ENCODE measurements around the gene NECTIN4.

GRCh38 chr1:161127649-161128048 is 38.3 kb upstream of the NECTIN4 start:
- TF ChIP-seq EZH2 (IDR thresholded peaks at IDR 0.05; ENCODE audit: borderline replicate concordance): no peak
- no peak for TF ChIP-seq CTCF (IDR thresholded peaks at IDR 0.05; ENCODE audit: poor library complexity)

Measured in hepatocyte (in vitro differentiated cells).